Measurements from ENCODE around the gene MMD. TPM values are rescaled to one million over a fixed set of nuclear protein-coding genes. Genes with fewer than 3 reads are reported as not detected.

The MMD gene
- polyA plus RNA-seq, 3 donors: 3.4 to 7.0 (median 4.6) TPM

DNA sequence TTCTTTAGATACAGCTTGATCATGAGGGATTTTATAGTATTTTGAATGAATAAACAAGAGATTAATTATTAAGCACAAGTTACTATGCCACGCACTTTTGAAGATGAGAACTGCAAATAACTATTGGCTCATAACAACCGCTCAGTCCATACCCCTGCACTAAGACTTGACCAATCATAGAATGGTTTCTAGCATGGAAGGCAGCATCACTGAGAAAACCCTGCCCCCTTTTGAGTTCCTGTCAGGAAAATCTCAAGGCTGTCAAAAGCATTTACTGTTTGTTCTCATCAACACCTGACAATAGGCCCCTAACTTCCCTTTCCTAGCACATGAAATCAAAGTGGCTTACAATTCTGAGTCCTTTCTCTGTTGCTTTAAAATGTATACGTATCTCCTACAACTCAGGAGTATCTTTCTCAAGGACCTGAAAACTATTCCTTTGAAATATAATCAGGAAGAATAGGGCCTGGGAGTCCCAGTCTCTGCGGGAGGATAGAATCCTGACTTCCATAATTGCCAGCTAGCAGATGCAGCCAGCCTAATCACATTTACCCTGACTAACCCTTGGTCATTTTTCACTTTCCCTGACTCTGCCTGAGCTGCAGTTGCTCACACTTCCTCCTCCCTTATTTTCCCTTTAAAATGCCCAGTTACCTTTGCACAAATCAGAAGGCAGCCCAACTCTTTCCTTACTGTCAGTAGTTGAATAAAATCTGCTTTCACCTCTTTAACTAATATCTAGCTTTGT lies 9.1 kb upstream of the MMD start:
- Histone ChIP-seq H3K36me3 (replicated peaks in 1 of 2; ENCODE audit: control insufficient read depth in 1 of 2, insufficient read depth in 2 of 2, low read length in 2 of 2) (no peaks in the 10 kb centered on the region), H3K79me2 (ENCODE audit: insufficient read depth, low read length) (no peaks in the 10 kb centered on the region), H4K20me1 (ENCODE audit: insufficient read depth, low read length) (no peaks in the 10 kb centered on the region), H3K27ac (ENCODE audit: low read depth in 1 of 2, low read length in 2 of 2) (no peak overlapping the region), H3K4me3 (replicated peaks in 1 of 3; ENCODE audit: low read depth in 2 of 3, low read length in 3 of 3) (no peak overlapping the region), H2AFZ (ENCODE audit: insufficient read depth, low read depth, low read length, poor library complexity, severe bottlenecking) (no peak overlapping the region), H3K4me2 (replicated peaks; ENCODE audit: extremely low read depth, low read length, poor library complexity, severe bottlenecking) (no peak overlapping the region), H3K27me3 (ENCODE audit: control insufficient read depth in 2 of 2, insufficient read depth in 2 of 2, low read length in 2 of 2) (peaks cover 2% of the 10 kb centered on the region in 2 donors), H3K9ac (ENCODE audit: insufficient read depth, low read length, poor library complexity, severe bottlenecking) (no peak overlapping the region), H3K9me3 (replicated peaks in 1 of 2; ENCODE audit: control insufficient read depth in 1 of 2, insufficient read depth in 1 of 2, low read length in 2 of 2) (no peaks in the 10 kb centered on the region), H3K4me1 (ENCODE audit: control insufficient read depth in 1 of 2, insufficient read depth in 2 of 2, low read length in 2 of 2) (no peaks in the 10 kb centered on the region)
- intact Hi-C loops (cut with micrococcal nuclease): no loop called here
- no peak overlapping the region for H3K4me3 Mint-ChIP-seq
- H3K36me3 Mint-ChIP-seq: no peaks in the 10 kb centered on the region
- peaks cover 0 to under 1% (median 0%) of the 10 kb centered on the region in 7 donors for H3K9me3 Mint-ChIP-seq
- DNase-seq: no peak
- WGBS (ENCODE audit: insufficient coverage): 71% methylated on average over 1 of the region's 4 CpGs
- TF ChIP-seq CTCF (IDR thresholded peaks at IDR 0.05): no peak
- peaks cover 1 to 11% (median 9%) of the 10 kb centered on the region in 3 donors for H3K27me3 Mint-ChIP-seq (ENCODE audit: low read depth in 3 of 3)
- H3K4me1 Mint-ChIP-seq: peaks cover 4% of the 10 kb centered on the region
- no peak overlapping the region for H3K27ac Mint-ChIP-seq

DNA sequence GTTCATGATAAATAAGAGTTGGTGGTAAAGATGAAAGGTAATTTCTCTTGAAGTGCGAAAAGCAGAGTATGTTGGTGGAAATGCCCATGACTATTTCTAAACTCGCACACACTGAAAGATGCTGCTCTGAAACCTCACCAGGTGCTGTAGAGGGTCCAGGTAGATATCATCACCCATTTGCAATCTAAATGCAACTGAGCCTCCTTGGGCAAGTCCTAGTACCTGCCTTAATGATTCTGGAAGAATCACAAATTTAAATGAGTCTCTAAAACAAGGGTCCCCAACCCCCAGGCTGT lies 5.9 kb upstream of the MMD start:
- WGBS (ENCODE audit: insufficient coverage): 100% methylated on average over 1 of the region's 2 CpGs
- Mint-ChIP-seq H3K27me3 (ENCODE audit: low read depth in 3 of 3) (peaks cover 8 to 23% (median 17%) of the 10 kb centered on the region in 3 donors), H3K36me3 (no peaks in the 10 kb centered on the region), H3K4me1 (no peaks in the 10 kb centered on the region), H3K27ac (no peak overlapping the region), H3K4me3 (no peak overlapping the region), H3K9me3 (no peaks in the 10 kb centered on the region)
- no peak for DNase-seq
- Histone ChIP-seq H3K9ac (ENCODE audit: insufficient read depth, low read length, poor library complexity, severe bottlenecking) (no peak overlapping the region), H2AFZ (ENCODE audit: insufficient read depth, low read depth, low read length, poor library complexity, severe bottlenecking) (no peak overlapping the region), H3K27me3 (ENCODE audit: control insufficient read depth in 2 of 2, insufficient read depth in 2 of 2, low read length in 2 of 2) (peaks cover 5 to 16% of the 10 kb centered on the region in 2 donors), H4K20me1 (ENCODE audit: insufficient read depth, low read length) (no peaks in the 10 kb centered on the region), H3K4me1 (ENCODE audit: control insufficient read depth in 1 of 2, insufficient read depth in 2 of 2, low read length in 2 of 2) (no peaks in the 10 kb centered on the region), H3K4me2 (replicated peaks; ENCODE audit: extremely low read depth, low read length, poor library complexity, severe bottlenecking) (no peak overlapping the region), H3K9me3 (replicated peaks in 1 of 2; ENCODE audit: control insufficient read depth in 1 of 2, insufficient read depth in 1 of 2, low read length in 2 of 2) (no peaks in the 10 kb centered on the region), H3K36me3 (replicated peaks in 1 of 2; ENCODE audit: control insufficient read depth in 1 of 2, insufficient read depth in 2 of 2, low read length in 2 of 2) (no peaks in the 10 kb centered on the region), H3K27ac (ENCODE audit: low read depth in 1 of 2, low read length in 2 of 2) (no peak overlapping the region), H3K79me2 (ENCODE audit: insufficient read depth, low read length) (no peaks in the 10 kb centered on the region), H3K4me3 (replicated peaks in 1 of 3; ENCODE audit: low read depth in 2 of 3, low read length in 3 of 3) (no peak overlapping the region)
- TF ChIP-seq CTCF (IDR thresholded peaks at IDR 0.05): no peak
- intact Hi-C loops (cut with micrococcal nuclease): no loop called here

All from CD14-positive monocyte (primary cell).